IMR-90 (cell line): ENCODE data around the gene ERC2. TPM values are rescaled to one million over a fixed set of nuclear protein-coding genes. Genes with fewer than 3 reads are reported as not detected.

Experiments used
- ATAC-seq: fragments of 200-7000 bp; cut with Tn5 transposase; 2 replicates; pipeline ENCODE4 v1.9.1; 2020; ENCODE audit warnings: low read depth, mild to moderate bottlenecking, moderate library complexity
- BruUV-seq: library from RNA; stranded (reverse); fragments of 400-500 nt; replicated peaks from 2 replicates; lab custom pipeline; 2021; lab: Mats Ljungman, UMichigan
- CTCF ChIA-PET: fragments of 300-600 bp; formaldehyde crosslinking; extraction: SDS; loops from one replicate; lab custom pipeline; 2021; ENCODE audit warnings: antibody characterized with exemption; lab: Yijun Ruan, JAX
- POLR2A ChIA-PET: fragments of 300-600 bp; sonication (Branson Sonifier 250); formaldehyde crosslinking; loops from one replicate; lab custom pipeline; 2022; ENCODE audit warnings: antibody characterized with exemption; ENCODE audit not compliant: unreplicated experiment; lab: Charles Lee
- DNase-seq: peaks from one replicate; pipeline ENCODE4 v3.0.0; 2013
- H2AFZ ChIP-seq: replicated peaks from 2 replicates; pipeline ENCODE3; 2013; ENCODE audit warnings: low read length, mild to moderate bottlenecking; ENCODE audit not compliant: poor library complexity
- H2AK5ac ChIP-seq: 2 replicates; pipeline ENCODE4 v1.6.1; 2013; ENCODE audit warnings: low read depth, low read length, inconsistent platforms
- H2AK9ac ChIP-seq: replicated peaks from 2 replicates; pipeline ENCODE3; 2013; ENCODE audit warnings: mild to moderate bottlenecking, low read depth, low read length, moderate library complexity; ENCODE audit not compliant: poor library complexity
- H2BK120ac ChIP-seq: 2 replicates; pipeline ENCODE4 v1.6.1; 2013; ENCODE audit warnings: low read depth, low read length, inconsistent platforms
- H2BK15ac ChIP-seq: 3 replicates; pipeline ENCODE4 v1.6.1; 2013; ENCODE audit warnings: low read depth, low read length, inconsistent platforms
- H2BK20ac ChIP-seq: 2 replicates; pipeline ENCODE4 v1.6.1; 2013; ENCODE audit warnings: low read depth, mild to moderate bottlenecking, inconsistent platforms, low read length, moderate library complexity
- H2BK5ac ChIP-seq: 2 replicates; pipeline ENCODE4 v1.6.1; 2013; ENCODE audit warnings: mild to moderate bottlenecking, low read depth, low read length, inconsistent platforms; ENCODE audit not compliant: poor library complexity, severe bottlenecking
- H3K14ac ChIP-seq: replicated peaks from 2 replicates; pipeline ENCODE4 v1.6.1; 2013; ENCODE audit warnings: low read depth, low read length, inconsistent platforms
- H3K18ac ChIP-seq: 2 replicates; pipeline ENCODE4 v1.6.1; 2013; ENCODE audit warnings: low read depth, low read length, control low read depth
- H3K23ac ChIP-seq: 2 replicates; pipeline ENCODE4 v1.6.1; 2013; ENCODE audit warnings: low read depth, low read length, inconsistent platforms
- H3K27ac ChIP-seq: 2 replicates; pipeline ENCODE4 v1.5.1; 2013; ENCODE audit warnings: mild to moderate bottlenecking, control low read depth, low read length; ENCODE audit not compliant: insufficient read depth
- H3K27me3 ChIP-seq: 2 replicates; pipeline ENCODE4 v1.6.1; 2013; ENCODE audit warnings: low read length; ENCODE audit not compliant: control insufficient read depth, insufficient read depth
- H3K36me3 ChIP-seq: 2 replicates; pipeline ENCODE4 v1.6.1; 2013; ENCODE audit warnings: low read length, mixed read lengths; ENCODE audit not compliant: control insufficient read depth, insufficient read depth
- H3K4ac ChIP-seq: 2 replicates; pipeline ENCODE4 v1.6.1; 2013; ENCODE audit warnings: low read depth, low read length, inconsistent platforms
- H3K4me1 ChIP-seq: 2 replicates; pipeline ENCODE4 v1.6.1; 2013; ENCODE audit warnings: low read length, mixed read lengths; ENCODE audit not compliant: control insufficient read depth, insufficient read depth
- H3K4me2 ChIP-seq: 2 replicates; pipeline ENCODE4 v1.6.1; 2013; ENCODE audit warnings: low read depth, mild to moderate bottlenecking, control low read depth, low read length, moderate library complexity
- H3K4me3 ChIP-seq: 2 replicates; pipeline ENCODE4 v1.5.1; 2013; ENCODE audit warnings: low read depth, mild to moderate bottlenecking, control low read depth, low read length, moderate library complexity; ENCODE audit not compliant: insufficient read depth
- H3K56ac ChIP-seq: 2 replicates; pipeline ENCODE4 v1.6.1; 2013; ENCODE audit warnings: low read length, inconsistent platforms; ENCODE audit not compliant: insufficient read depth; ENCODE audit errors: extremely low read depth
- H3K79me1 ChIP-seq, 2 experiments: 2 replicates each; pipeline ENCODE4 v1.6.1; 2013; ENCODE audit warnings: low read length in 2 of 2, inconsistent platforms in 1 of 2, low read depth in 1 of 2
- H3K9ac ChIP-seq: 2 replicates; pipeline ENCODE4 v1.6.1; 2013; ENCODE audit warnings: low read depth, low read length, control low read depth
- H3K9me1 ChIP-seq: 2 replicates; pipeline ENCODE4 v1.6.1; 2013; ENCODE audit warnings: low read length, inconsistent platforms; ENCODE audit not compliant: insufficient read depth
- H3K9me3 ChIP-seq: 2 replicates; pipeline ENCODE4 v1.6.1; 2013; ENCODE audit warnings: low read length; ENCODE audit not compliant: control insufficient read depth, insufficient read depth
- H4K20me1 ChIP-seq: 2 replicates; pipeline ENCODE4 v1.6.1; 2013; ENCODE audit warnings: low read length, inconsistent platforms; ENCODE audit not compliant: insufficient read depth
- H4K5ac ChIP-seq: 2 replicates; pipeline ENCODE4 v1.6.1; 2013; ENCODE audit warnings: mild to moderate bottlenecking, low read depth, low read length, control low read depth
- H4K8ac ChIP-seq, 2 experiments: 2 replicates each; pipeline ENCODE4 v1.6.1; 2013; ENCODE audit warnings: low read depth in 2 of 2, low read length in 2 of 2, control low read depth in 1 of 2, inconsistent platforms in 1 of 2
- H4K91ac ChIP-seq: 2 replicates; pipeline ENCODE4 v1.6.1; 2013; ENCODE audit warnings: low read depth, low read length, inconsistent platforms; ENCODE audit not compliant: insufficient read depth
- CEBPB ChIP-seq: IDR thresholded peaks from 2 replicates; pipeline ENCODE4 v1.6.1; 2012; ENCODE audit warnings: low read depth, low read length, improper control_type of control experiment
- FOS ChIP-seq: fragments of 150-350 bp; IDR thresholded peaks from 2 replicates; pipeline ENCODE4 v1.6.1; 2016; ENCODE audit warnings: low read depth, low read length
- MAFK ChIP-seq: IDR thresholded peaks from 2 replicates; pipeline ENCODE4 v1.6.1; 2012; ENCODE audit warnings: low read depth, low read length, improper control_type of control experiment
- MAZ ChIP-seq: IDR thresholded peaks from 2 replicates; pipeline ENCODE4 v1.6.1; 2012; ENCODE audit warnings: low read depth, mild to moderate bottlenecking, low read length, improper control_type of control experiment, moderate library complexity, borderline replicate concordance
- MXI1 ChIP-seq: IDR thresholded peaks from 2 replicates; pipeline ENCODE4 v1.6.1; 2012; ENCODE audit warnings: low read depth, mild to moderate bottlenecking, low read length, moderate library complexity, borderline replicate concordance
- POLR2A ChIP-seq: IDR thresholded peaks from 2 replicates; pipeline ENCODE4 v1.6.1; 2012; ENCODE audit warnings: mild to moderate bottlenecking, low read depth, low read length
- RAD21 ChIP-seq: IDR thresholded peaks from 2 replicates; pipeline ENCODE4 v1.6.1; 2012; ENCODE audit warnings: low read length, improper control_type of control experiment
- RCOR1 ChIP-seq: IDR thresholded peaks from 2 replicates; pipeline ENCODE4 v1.6.1; 2012; ENCODE audit warnings: mild to moderate bottlenecking, low read length, improper control_type of control experiment; ENCODE audit not compliant: insufficient replicate concordance
- SMC3 ChIP-seq: fragments of 150-350 bp; IDR thresholded peaks from 2 replicates; pipeline ENCODE4 v1.6.1; 2016; ENCODE audit warnings: low read depth, mild to moderate bottlenecking, antibody characterized with exemption, low read length, moderate library complexity
- WGBS, 2 experiments: methylation state at CpG; one replicate each; pipeline versions ENCODE4 v1.1.5 to v1.1.7; 2013; ENCODE audit warnings: missing lambda C conversion rate in 2 of 2; ENCODE audit not compliant: insufficient read length in 1 of 2; ENCODE audit errors: extremely low coverage in 2 of 2; 5-methylcytosine and 5-hydroxymethylcytosine counted together
- dilution Hi-C: fragments of 300-500 bp; cut with HindIII; formaldehyde crosslinking; loops from one replicate; pipeline ENCODE4 v1.14.3; 2018; ENCODE audit warnings: low sequenced_read_pairs; ENCODE audit not compliant: unreplicated experiment
- in situ Hi-C: fragments of 300-500 bp; cut with MboI; formaldehyde crosslinking; loops from 3 replicates; pipeline ENCODE4 v1.14.3; 2019; ENCODE audit warnings: low sequenced_read_pairs, inconsistent platforms, mixed read lengths
- intact Hi-C: fragments of 100-400 bp; cut with micrococcal nuclease; formaldehyde crosslinking; loops from 2 replicates; pipeline ENCODE4 v1.10.0; 2022
- polyA plus RNA-seq, 3 experiments: library from polyadenylated mRNA; depleted of rRNA; stranded (reverse); fragments of >200 nt; gene quantifications; 2 replicates each; pipeline ENCODE4 v1.2.3, GENCODE V29; 2012; ENCODE audit warnings: low replicate concordance in 1 of 3
- total RNA-seq: library from RNA; depleted of rRNA; stranded (reverse); fragments of >200 nt; gene quantifications from 2 replicates; pipeline ENCODE4 v1.2.3, GENCODE V29; 2012
- TF ChIP-seq, protein P1 (sequence below): fragments of 150-350 bp; IDR thresholded peaks from 2 replicates; pipeline ENCODE4 v1.6.1; 2016; ENCODE audit warnings: low read depth, mild to moderate bottlenecking, low read length, moderate library complexity, borderline replicate concordance
- TF ChIP-seq, protein P2 (sequence below): conservative IDR thresholded peaks from 2 replicates; pipeline ENCODE4 v1.5.1; 2012; ENCODE audit warnings: mild to moderate bottlenecking, low read depth, low read length, improper control_type of control experiment
- TF ChIP-seq, protein P3 (sequence below): fragments of 150-350 bp; IDR thresholded peaks from 2 replicates; pipeline ENCODE4 v1.6.1; 2017; ENCODE audit warnings: mild to moderate bottlenecking, antibody characterized with exemption, low read length, low read depth

Gene ERC2
- total and polyA plus RNA-seq, 2 of the 4 experiments (the other 2 are of a cell fraction) = 0.17 to 0.18 TPM

DNA sequence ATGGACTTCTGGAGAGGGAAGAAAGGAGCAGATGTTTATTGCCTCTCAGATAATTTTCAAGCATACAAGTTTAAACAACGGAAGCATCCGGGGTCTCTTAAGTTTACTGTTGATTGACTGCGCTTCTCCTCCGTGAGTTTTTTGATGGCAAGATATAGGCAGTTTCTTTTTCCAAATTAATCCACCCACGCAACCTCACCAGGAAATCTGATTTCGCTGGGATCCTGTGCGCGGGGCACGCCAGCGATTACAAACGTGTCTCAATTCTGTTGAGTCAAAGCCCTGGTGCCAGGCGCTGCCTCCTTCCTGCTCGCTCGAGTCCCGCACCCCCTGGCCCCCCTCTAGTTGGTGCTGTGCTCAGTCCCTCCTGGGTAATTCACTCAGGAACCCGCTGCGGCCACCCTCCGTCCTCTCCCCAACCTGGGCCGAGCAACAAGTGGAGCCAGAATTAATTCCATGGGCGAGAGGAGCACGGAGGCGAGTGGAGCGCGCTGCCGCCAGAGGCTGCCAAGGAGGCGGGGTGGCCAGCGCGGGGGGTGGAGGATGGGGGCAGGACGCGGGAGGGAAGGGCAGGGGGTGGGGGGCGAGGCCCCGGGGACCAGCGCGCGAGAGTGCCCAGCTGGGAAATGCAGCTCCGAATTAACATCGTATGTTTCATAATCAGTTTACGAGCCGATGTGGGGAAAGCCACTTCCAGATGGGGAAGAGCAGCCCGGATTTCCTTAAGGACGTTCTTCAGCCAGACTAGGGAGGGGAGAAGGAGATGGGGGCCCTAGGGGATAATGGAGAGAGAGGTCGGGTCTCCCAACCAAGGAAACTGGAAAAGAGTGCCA lies 987.1 kb downstream of the ERC2 start:
- intact Hi-C loops = loop anchor here (1.0 to 10.0 kb wide), 4 partner anchors 289 to 654 kb away; no protein-coding TSS in a partner anchor
- H3K4me1 ChIP-seq = peaks cover 13% of the 10 kb centered on the region
- BruUV-seq = no TSS peak
- peak; percentile 69 for TF ChIP-seq POLR2A
- 0 out of 2 replicates have a peak, but pooled peaks have one; percentile 2 for TF ChIP-seq SMC3
- TF ChIP-seq RCOR1 = no peak
- TF ChIP-seq, protein P1, sequence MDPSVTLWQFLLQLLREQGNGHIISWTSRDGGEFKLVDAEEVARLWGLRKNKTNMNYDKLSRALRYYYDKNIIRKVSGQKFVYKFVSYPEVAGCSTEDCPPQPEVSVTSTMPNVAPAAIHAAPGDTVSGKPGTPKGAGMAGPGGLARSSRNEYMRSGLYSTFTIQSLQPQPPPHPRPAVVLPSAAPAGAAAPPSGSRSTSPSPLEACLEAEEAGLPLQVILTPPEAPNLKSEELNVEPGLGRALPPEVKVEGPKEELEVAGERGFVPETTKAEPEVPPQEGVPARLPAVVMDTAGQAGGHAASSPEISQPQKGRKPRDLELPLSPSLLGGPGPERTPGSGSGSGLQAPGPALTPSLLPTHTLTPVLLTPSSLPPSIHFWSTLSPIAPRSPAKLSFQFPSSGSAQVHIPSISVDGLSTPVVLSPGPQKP = no peak
- TF ChIP-seq MAFK = no peak
- TF ChIP-seq, protein P2, sequence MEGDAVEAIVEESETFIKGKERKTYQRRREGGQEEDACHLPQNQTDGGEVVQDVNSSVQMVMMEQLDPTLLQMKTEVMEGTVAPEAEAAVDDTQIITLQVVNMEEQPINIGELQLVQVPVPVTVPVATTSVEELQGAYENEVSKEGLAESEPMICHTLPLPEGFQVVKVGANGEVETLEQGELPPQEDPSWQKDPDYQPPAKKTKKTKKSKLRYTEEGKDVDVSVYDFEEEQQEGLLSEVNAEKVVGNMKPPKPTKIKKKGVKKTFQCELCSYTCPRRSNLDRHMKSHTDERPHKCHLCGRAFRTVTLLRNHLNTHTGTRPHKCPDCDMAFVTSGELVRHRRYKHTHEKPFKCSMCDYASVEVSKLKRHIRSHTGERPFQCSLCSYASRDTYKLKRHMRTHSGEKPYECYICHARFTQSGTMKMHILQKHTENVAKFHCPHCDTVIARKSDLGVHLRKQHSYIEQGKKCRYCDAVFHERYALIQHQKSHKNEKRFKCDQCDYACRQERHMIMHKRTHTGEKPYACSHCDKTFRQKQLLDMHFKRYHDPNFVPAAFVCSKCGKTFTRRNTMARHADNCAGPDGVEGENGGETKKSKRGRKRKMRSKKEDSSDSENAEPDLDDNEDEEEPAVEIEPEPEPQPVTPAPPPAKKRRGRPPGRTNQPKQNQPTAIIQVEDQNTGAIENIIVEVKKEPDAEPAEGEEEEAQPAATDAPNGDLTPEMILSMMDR = 0 out of 2 replicates have a peak, but pooled peaks have one; percentile 0
- TF ChIP-seq FOS = 0 out of 2 replicates have a peak, but pooled peaks have one; percentile 24
- TF ChIP-seq CEBPB = peak; percentile 40; the same call in 1 of the 2 replicates
- TF ChIP-seq, protein P3, sequence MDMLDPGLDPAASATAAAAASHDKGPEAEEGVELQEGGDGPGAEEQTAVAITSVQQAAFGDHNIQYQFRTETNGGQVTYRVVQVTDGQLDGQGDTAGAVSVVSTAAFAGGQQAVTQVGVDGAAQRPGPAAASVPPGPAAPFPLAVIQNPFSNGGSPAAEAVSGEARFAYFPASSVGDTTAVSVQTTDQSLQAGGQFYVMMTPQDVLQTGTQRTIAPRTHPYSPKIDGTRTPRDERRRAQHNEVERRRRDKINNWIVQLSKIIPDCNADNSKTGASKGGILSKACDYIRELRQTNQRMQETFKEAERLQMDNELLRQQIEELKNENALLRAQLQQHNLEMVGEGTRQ = no peak
- no peak; the same call in 1 of the 2 replicates for TF ChIP-seq MAZ
- TF ChIP-seq MXI1 = peak; percentile 61
- TF ChIP-seq RAD21 = peak; percentile 33

More for the DNA sequence above, 987.1 kb downstream of the ERC2 start:
- Histone ChIP-seq H3K79me1 (peaks cover under 1 to 24% of the 10 kb centered on the region in 2 experiments; a peak in 2 of 4 replicates), H3K9me1 (peaks cover 2% of the 10 kb centered on the region), H3K18ac (peak overlapping the region; percentile 91), H3K9ac (peak overlapping the region; percentile 99), H2AK9ac (peak overlapping the region; percentile 79), H2AK5ac (peak overlapping the region; percentile 98), H4K91ac (peak overlapping the region; percentile 100), H2BK15ac (peak overlapping the region; percentile 86), H3K36me3 (peaks cover 45% of the 10 kb centered on the region), H3K23ac (peak overlapping the region; percentile 98), H4K8ac (peak overlapping the region; percentile 96 to 99), H2BK120ac (peak overlapping the region; percentile 98), H3K4me2 (peak overlapping the region; percentile 96), H2BK5ac (peak overlapping the region; percentile 97), H3K4me3 (peak overlapping the region; percentile 89), H4K5ac (peak overlapping the region; percentile 79), H2BK20ac (peak overlapping the region; percentile 83), H3K56ac (peak overlapping the region; percentile 99), H3K27ac (peak overlapping the region; percentile 97), H3K9me3 (no peaks in the 10 kb centered on the region), H3K27me3 (no peaks in the 10 kb centered on the region), H4K20me1 (peaks cover 8% of the 10 kb centered on the region; the same call in 1 of the 2 replicates), H3K4ac (peak overlapping the region; percentile 100), H2AFZ (peak overlapping the region; percentile 86), H3K14ac (peak overlapping the region; percentile 98)
- DNase-seq (peak; percentile 83), ATAC-seq (peak; percentile 27)
- in situ Hi-C loops = loop anchor here (5.0 to 10.0 kb wide), 7 partner anchors 314 to 1056 kb away; no protein-coding TSS in a partner anchor
- ChIA-PET POLR2A (interaction anchor here (0.6 kb wide), 1 partner anchor 320 kb away, joined by 3 read pairs; no protein-coding TSS in a partner anchor), CTCF (interaction anchor here (0.6 to 1.1 kb wide), 2 partner anchors 158 to 203 kb away, joined by 3 to 10 read pairs; no protein-coding TSS in a partner anchor)
- 2% methylated on average over 11 of the region's 42 CpGs; no CpG with 5 or more reads in 1 of the 2 experiments for WGBS, 2 experiments
- dilution Hi-C loops = no loop called here
